HepG2 (cell line): ENCODE data around the gene HDAC4. TPM values are rescaled to one million over a fixed set of nuclear protein-coding genes. Genes with fewer than 3 reads are reported as not detected.

ENCODE experiments used
- ATAC-seq: fragments of 200-7000 bp; cut with Tn5 transposase; 3 replicates; pipeline ENCODE4 v1.9.1; 2020; ENCODE audit warnings: mild to moderate bottlenecking, moderate library complexity
- BruUV-seq: library from RNA; stranded (reverse); fragments of 400-500 nt; replicated peaks from 2 replicates; lab custom pipeline; 2021; lab: Mats Ljungman, UMichigan
- CTCF ChIA-PET: fragments of 300-600 bp; formaldehyde crosslinking; extraction: SDS; loops from one replicate; lab custom pipeline; 2021; ENCODE audit warnings: low total read pairs, inconsistent platforms, low intra/inter-chr PET ratio; lab: Yijun Ruan, JAX
- POLR2A ChIA-PET: fragments of 350-600 bp; sonication (Branson Sonifier 250); formaldehyde crosslinking; loops from one replicate; lab custom pipeline; 2020; ENCODE audit warnings: antibody characterized with exemption, inconsistent platforms; lab: Yijun Ruan, JAX
- DNase-seq: peaks from one replicate; pipeline ENCODE4 v3.0.0-alpha.2; 2015; ENCODE audit warnings: low spot score
- FAIRE-seq: peaks from 3 replicates; lab custom pipeline; 2011; peaks lifted over from hg19 to GRCh38; lab: Jason Lieb, UNC
- H2AFZ ChIP-seq: one replicate; pipeline ENCODE4 v1.6.1; 2011; ENCODE audit warnings: low read length, inconsistent platforms
- H3K27ac ChIP-seq: fragments of 300-600 bp; 3 replicates; pipeline ENCODE4 v1.8.0; 2011; ENCODE audit warnings: mixed run types, mild to moderate bottlenecking, mixed read lengths, low read length, inconsistent platforms; ENCODE audit not compliant: insufficient read depth; ENCODE audit errors: extremely low read length
- H3K27me3 ChIP-seq, 2 experiments: fragments of 200-600 bp in 1 of 2; 2 replicates in 1 of 2; 3 replicates in 1 of 2; pipeline versions ENCODE4 v1.6.0 to v1.8.0; 2011; ENCODE audit warnings: low read length in 2 of 2, mild to moderate bottlenecking in 2 of 2, moderate library complexity in 2 of 2, inconsistent platforms in 1 of 2; ENCODE audit not compliant: insufficient read depth in 2 of 2, control insufficient read depth in 1 of 2
- H3K36me3 ChIP-seq, 2 experiments: fragments of 200-600 bp in 1 of 2; replicated peaks in 1 of 2; 2 replicates in 1 of 2; 3 replicates in 1 of 2; pipeline versions ENCODE4 v1.5.1 to v1.8.0; 2011; ENCODE audit warnings: low read length in 2 of 2, inconsistent platforms in 1 of 2; ENCODE audit not compliant: insufficient read depth in 2 of 2, control insufficient read depth in 1 of 2
- H3K4me1 ChIP-seq: 2 replicates; pipeline ENCODE4 v1.5.1; 2012; ENCODE audit warnings: low read length, inconsistent platforms; ENCODE audit not compliant: insufficient read depth
- H3K4me2 ChIP-seq: 2 replicates; pipeline ENCODE4 v1.6.0; 2011; ENCODE audit warnings: low read depth, low read length, inconsistent platforms
- H3K4me3 ChIP-seq, 3 experiments: fragments of 200-600 bp in 1 of 3; sonication (generic), shearing (Covaris generic) in 1 of 3; replicated peaks in 1 of 3; 2 replicates each; pipeline ENCODE4 v1.5.1; 2011 to 2016; ENCODE audit warnings: low read length in 3 of 3, inconsistent platforms in 2 of 3, low read depth in 2 of 3, mild to moderate bottlenecking in 2 of 3, control low read depth in 1 of 3, mixed read lengths in 1 of 3; ENCODE audit not compliant: insufficient read depth in 1 of 3
- H3K79me2 ChIP-seq: one replicate; pipeline ENCODE4 v1.6.1; 2011; ENCODE audit warnings: low read length, inconsistent platforms; ENCODE audit not compliant: insufficient read depth
- H3K9ac ChIP-seq: 2 replicates; pipeline ENCODE4 v1.6.0; 2011; ENCODE audit warnings: mild to moderate bottlenecking, low read depth, low read length, inconsistent platforms; ENCODE audit not compliant: insufficient read depth
- H3K9me3 ChIP-seq: 2 replicates; pipeline ENCODE4 v1.5.1; 2012; ENCODE audit warnings: mild to moderate bottlenecking, low read length
- H4K20me1 ChIP-seq: 2 replicates; pipeline ENCODE4 v1.6.0; 2011; ENCODE audit warnings: inconsistent platforms, mild to moderate bottlenecking, low read length, moderate library complexity; ENCODE audit not compliant: insufficient read depth
- AKAP8 ChIP-seq: sonication (generic); formaldehyde crosslinking; IDR thresholded peaks from 2 replicates; pipeline ENCODE4 v1.5.1; 2020; ENCODE audit warnings: mild to moderate bottlenecking, missing genetic modification reagents
- HES4 ChIP-seq: sonication (generic); formaldehyde crosslinking; IDR thresholded peaks from 2 replicates; pipeline ENCODE4 v1.9.0; 2021; ENCODE audit warnings: mild to moderate bottlenecking, missing genetic modification reagents, borderline replicate concordance
- IKZF4 ChIP-seq: sonication (generic); formaldehyde crosslinking; IDR thresholded peaks from 2 replicates; pipeline ENCODE4 v1.5.1; 2020; ENCODE audit warnings: borderline replicate concordance, mild to moderate bottlenecking, low read depth, missing genetic modification reagents; ENCODE audit errors: not compliant biosample characterization
- KAT7 ChIP-seq: IDR thresholded peaks from 2 replicates; pipeline ENCODE4 v1.6.1; 2018; ENCODE audit warnings: borderline replicate concordance, missing compliant biosample characterization
- MAFF ChIP-seq: IDR thresholded peaks from 2 replicates; pipeline ENCODE4 v1.6.1; 2011; ENCODE audit warnings: low read depth, low read length, improper control_type of control experiment
- MAFK ChIP-seq, 2 experiments: IDR thresholded peaks in 1 of 2; conservative IDR thresholded peaks in 1 of 2; 2 replicates each; pipeline ENCODE4 v1.6.1; 2011; ENCODE audit warnings: improper control_type of control experiment in 2 of 2, low read length in 2 of 2
- POLR2AphosphoS5 ChIP-seq: IDR thresholded peaks from 2 replicates; pipeline ENCODE4 v1.6.1; 2012; ENCODE audit warnings: low read depth, low read length
- SCMH1 ChIP-seq: sonication (generic); formaldehyde crosslinking; IDR thresholded peaks from 2 replicates; pipeline ENCODE4 v1.9.0; 2021; ENCODE audit warnings: missing genetic modification reagents, mild to moderate bottlenecking, borderline replicate concordance
- WGBS: methylation state at CpG from one replicate; pipeline ENCODE4 v1.1.6; 2017; ENCODE audit warnings: low lambda C conversion rate; 5-methylcytosine and 5-hydroxymethylcytosine counted together
- in situ Hi-C: cut with HindIII; loops from 2 replicates; pipeline ENCODE4 v1.10.0; 2017; ENCODE audit warnings: low pct_unique_long_range_greater_than_20kb; ENCODE audit not compliant: extremely low pct_ligation_motif_present
- intact Hi-C: fragments of 100-400 bp; cut with micrococcal nuclease; formaldehyde crosslinking; loops from one replicate; pipeline ENCODE4 v1.10.0; 2022; ENCODE audit not compliant: unreplicated experiment
- polyA plus RNA-seq, 8 experiments: library from polyadenylated mRNA; depleted of rRNA in 3 of 8; stranded (reverse) in 7 of 8; unstranded in 1 of 8; fragments of >200 nt; fragmentation: Illumina TruSeq in 4 of 8; extraction: Trizol in 4 of 8; gene quantifications; 2 replicates each; pipeline versions ENCODE4 v1.2.1 to v1.2.3, GENCODE V29; 2011 to 2016; ENCODE audit warnings: low read depth in 4 of 8, missing spikeins in 1 of 8, mixed read lengths in 1 of 8; ENCODE audit not compliant: insufficient read depth in 1 of 8
- total RNA-seq, 5 experiments: library from RNA; depleted of rRNA; stranded (reverse); fragments of >200 nt; fragmentation: Illumina TruSeq; extraction: Trizol; gene quantifications; 2 replicates each; pipeline ENCODE4 v1.2.3, GENCODE V29; 2016; ENCODE audit warnings: low read depth in 1 of 5
- TF ChIP-seq, protein P1 (sequence below): sonication (generic); formaldehyde crosslinking; IDR thresholded peaks from 2 replicates; pipeline ENCODE4 v1.5.0; 2020; ENCODE audit warnings: mild to moderate bottlenecking, missing genetic modification reagents

Gene HDAC4
- total and polyA plus RNA-seq, 2 of the 13 experiments (the other 11 are each of a cell fraction or from before 2014, with no cell fraction given): 10.1 to 11.5 TPM

GRCh38 chr2:239230318-239231052, 170.3 kb downstream of the HDAC4 start (continued):
- TF ChIP-seq, protein P1, sequence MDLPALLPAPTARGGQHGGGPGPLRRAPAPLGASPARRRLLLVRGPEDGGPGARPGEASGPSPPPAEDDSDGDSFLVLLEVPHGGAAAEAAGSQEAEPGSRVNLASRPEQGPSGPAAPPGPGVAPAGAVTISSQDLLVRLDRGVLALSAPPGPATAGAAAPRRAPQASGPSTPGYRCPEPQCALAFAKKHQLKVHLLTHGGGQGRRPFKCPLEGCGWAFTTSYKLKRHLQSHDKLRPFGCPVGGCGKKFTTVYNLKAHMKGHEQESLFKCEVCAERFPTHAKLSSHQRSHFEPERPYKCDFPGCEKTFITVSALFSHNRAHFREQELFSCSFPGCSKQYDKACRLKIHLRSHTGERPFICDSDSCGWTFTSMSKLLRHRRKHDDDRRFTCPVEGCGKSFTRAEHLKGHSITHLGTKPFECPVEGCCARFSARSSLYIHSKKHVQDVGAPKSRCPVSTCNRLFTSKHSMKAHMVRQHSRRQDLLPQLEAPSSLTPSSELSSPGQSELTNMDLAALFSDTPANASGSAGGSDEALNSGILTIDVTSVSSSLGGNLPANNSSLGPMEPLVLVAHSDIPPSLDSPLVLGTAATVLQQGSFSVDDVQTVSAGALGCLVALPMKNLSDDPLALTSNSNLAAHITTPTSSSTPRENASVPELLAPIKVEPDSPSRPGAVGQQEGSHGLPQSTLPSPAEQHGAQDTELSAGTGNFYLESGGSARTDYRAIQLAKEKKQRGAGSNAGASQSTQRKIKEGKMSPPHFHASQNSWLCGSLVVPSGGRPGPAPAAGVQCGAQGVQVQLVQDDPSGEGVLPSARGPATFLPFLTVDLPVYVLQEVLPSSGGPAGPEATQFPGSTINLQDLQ (CRISPR knock-in tag): no peak
- TF ChIP-seq KAT7 (no peak), POLR2AphosphoS5 (no peak), SCMH1 (CRISPR knock-in tag) (no peak), IKZF4 (CRISPR knock-in tag) (no peak), AKAP8 (CRISPR knock-in tag) (no peak)

- Histone ChIP-seq H3K27me3 (no peaks in the 10 kb centered on the region), H3K27ac (no peak overlapping the region), H3K4me2 (no peak overlapping the region), H4K20me1 (no peaks in the 10 kb centered on the region; the same call in 1 of the 2 replicates), H3K4me3 (no peak overlapping the region), H3K36me3 (no peaks in the 10 kb centered on the region), H3K4me1 (peaks cover under 1% of the 10 kb centered on the region), H2AFZ (no peak overlapping the region), H3K79me2 (peaks cover 3% of the 10 kb centered on the region)
- DNase-seq (no peak), ATAC-seq (no peak), FAIRE-seq (no peak)
- intact Hi-C loops: no loop called here
- in situ Hi-C loops: no loop called here
- WGBS: 97% methylated on average over 11 of the region's 11 CpGs
- POLR2A ChIA-PET: no interaction called here
- BruUV-seq: no TSS peak
- TF ChIP-seq MAFK (conservative IDR thresholded peaks at IDR 0.05 in 1 of 2, IDR thresholded peaks at IDR 0.05 in 1 of 2; ENCODE audit: low read length in 2 of 2) (peak; percentile 34 to 39; a peak in 3 of 4 replicates), HES4 (no peak), MAFF (0 out of 2 replicates have a peak, but pooled peaks have one; percentile 1)
- TF ChIP-seq, all 625 proteins: peak for 2
- CTCF ChIA-PET: no interaction called here
- Histone ChIP-seq H3K9me3 (no peaks in the 10 kb centered on the region), H3K9ac (no peak overlapping the region)
Measured at GRCh38 chr2:239229545-239230279, 171.1 kb downstream of the HDAC4 start.
